BE2C (cell line): ENCODE measurements around the gene KCNJ6.

Source experiments
- DNase-seq: peaks from one replicate; pipeline ENCODE4 v3.0.0-alpha.2; 2020
- H3K27me3 ChIP-seq: fragments of 250-450 bp; sonication (Bioruptor Pico); 2 replicates; pipeline ENCODE4 v1.5.1; 2020; ENCODE audit warnings: mild to moderate bottlenecking
- H3K36me3 ChIP-seq: fragments of 250-450 bp; sonication (Bioruptor Pico); 2 replicates; pipeline ENCODE4 v1.5.1; 2020; ENCODE audit warnings: mild to moderate bottlenecking
- H3K4me1 ChIP-seq: fragments of 250-450 bp; sonication (Bioruptor Pico); 2 replicates; pipeline ENCODE4 v1.5.1; 2020
- H3K4me3 ChIP-seq: 2 replicates; pipeline ENCODE4 v1.5.1; 2011; ENCODE audit warnings: low read depth, low read length
- H3K9me3 ChIP-seq: fragments of 250-450 bp; sonication (Bioruptor Pico); 2 replicates; pipeline ENCODE4 v1.5.1; 2020
- TF ChIP-seq, protein P1 (sequence below): IDR thresholded peaks from 2 replicates; pipeline ENCODE4 v1.5.1; 2012; ENCODE audit warnings: mild to moderate bottlenecking, low read depth, low read length

KCNJ6 gene

GRCh38 chr21:37606549-37606948 lies 309.7 kb downstream of the KCNJ6 start:
- H3K9me3 ChIP-seq, result no peaks in the 10 kb centered on the region
- H3K36me3 ChIP-seq, result no peaks in the 10 kb centered on the region
- H3K27me3 ChIP-seq, result peaks cover 11% of the 10 kb centered on the region
- H3K4me3 ChIP-seq, result no peak overlapping the region
- no peak for DNase-seq
- no peaks in the 10 kb centered on the region for H3K4me1 ChIP-seq
- TF ChIP-seq, protein P1, sequence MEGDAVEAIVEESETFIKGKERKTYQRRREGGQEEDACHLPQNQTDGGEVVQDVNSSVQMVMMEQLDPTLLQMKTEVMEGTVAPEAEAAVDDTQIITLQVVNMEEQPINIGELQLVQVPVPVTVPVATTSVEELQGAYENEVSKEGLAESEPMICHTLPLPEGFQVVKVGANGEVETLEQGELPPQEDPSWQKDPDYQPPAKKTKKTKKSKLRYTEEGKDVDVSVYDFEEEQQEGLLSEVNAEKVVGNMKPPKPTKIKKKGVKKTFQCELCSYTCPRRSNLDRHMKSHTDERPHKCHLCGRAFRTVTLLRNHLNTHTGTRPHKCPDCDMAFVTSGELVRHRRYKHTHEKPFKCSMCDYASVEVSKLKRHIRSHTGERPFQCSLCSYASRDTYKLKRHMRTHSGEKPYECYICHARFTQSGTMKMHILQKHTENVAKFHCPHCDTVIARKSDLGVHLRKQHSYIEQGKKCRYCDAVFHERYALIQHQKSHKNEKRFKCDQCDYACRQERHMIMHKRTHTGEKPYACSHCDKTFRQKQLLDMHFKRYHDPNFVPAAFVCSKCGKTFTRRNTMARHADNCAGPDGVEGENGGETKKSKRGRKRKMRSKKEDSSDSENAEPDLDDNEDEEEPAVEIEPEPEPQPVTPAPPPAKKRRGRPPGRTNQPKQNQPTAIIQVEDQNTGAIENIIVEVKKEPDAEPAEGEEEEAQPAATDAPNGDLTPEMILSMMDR, result no peak

DNA sequence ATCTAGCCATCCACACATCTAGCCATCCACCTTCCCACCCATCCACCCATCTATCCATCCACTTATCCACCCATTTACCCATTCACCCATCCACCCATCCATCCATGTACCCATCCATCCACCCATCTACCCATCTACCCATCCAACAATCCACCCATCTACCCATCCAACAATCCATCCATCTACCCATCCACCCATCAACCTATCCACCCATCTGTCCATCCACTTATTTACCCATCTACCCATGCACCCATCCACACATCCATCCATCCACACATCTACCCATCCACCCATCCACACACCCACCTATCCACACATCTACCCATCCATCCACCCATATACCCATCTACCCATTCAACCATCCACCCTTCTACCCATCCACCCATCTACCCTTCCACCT lies 311.3 kb downstream of the KCNJ6 start:
- no peak for DNase-seq
- no peaks in the 10 kb centered on the region for H3K4me1 ChIP-seq
- peaks cover 8% of the 10 kb centered on the region for H3K27me3 ChIP-seq
- no peaks in the 10 kb centered on the region for H3K36me3 ChIP-seq
- TF ChIP-seq, protein P1, result no peak
- H3K9me3 ChIP-seq, result no peaks in the 10 kb centered on the region
- H3K4me3 ChIP-seq, result no peak overlapping the region

GRCh38 chr21:37603129-37603528 lies 313.1 kb downstream of the KCNJ6 start:
- Histone ChIP-seq H3K27me3 (peaks cover 13% of the 10 kb centered on the region), H3K36me3 (no peaks in the 10 kb centered on the region), H3K9me3 (no peaks in the 10 kb centered on the region), H3K4me1 (no peaks in the 10 kb centered on the region), H3K4me3 (no peak overlapping the region)
- TF ChIP-seq, protein P1, result no peak
- no peak for DNase-seq

DNA sequence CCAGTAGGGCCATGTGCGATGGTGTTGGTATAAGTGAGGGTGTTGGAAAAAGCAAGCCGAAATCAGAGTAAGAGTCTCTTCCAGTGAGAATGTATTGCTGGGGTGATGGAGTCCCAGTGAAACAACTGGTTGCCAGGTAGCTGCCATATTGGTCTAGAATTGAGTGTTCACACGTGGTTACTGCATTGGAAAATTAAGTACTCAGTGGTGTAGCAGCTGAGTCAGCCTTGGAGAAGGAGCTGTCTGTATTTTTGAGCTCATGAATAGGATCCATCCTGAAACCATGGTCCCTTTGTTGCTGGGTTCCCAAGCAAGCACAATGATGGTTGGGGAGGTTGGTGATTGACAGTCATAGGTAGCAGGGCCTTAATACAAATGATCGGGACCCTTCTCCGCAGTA lies 314.3 kb downstream of the KCNJ6 start:
- TF ChIP-seq, protein P1, result no peak
- peaks cover 12% of the 10 kb centered on the region for H3K27me3 ChIP-seq
- no peaks in the 10 kb centered on the region for H3K36me3 ChIP-seq
- DNase-seq, result no peak
- no peak overlapping the region for H3K4me3 ChIP-seq
- H3K9me3 ChIP-seq, result no peaks in the 10 kb centered on the region
- no peaks in the 10 kb centered on the region for H3K4me1 ChIP-seq

DNA sequence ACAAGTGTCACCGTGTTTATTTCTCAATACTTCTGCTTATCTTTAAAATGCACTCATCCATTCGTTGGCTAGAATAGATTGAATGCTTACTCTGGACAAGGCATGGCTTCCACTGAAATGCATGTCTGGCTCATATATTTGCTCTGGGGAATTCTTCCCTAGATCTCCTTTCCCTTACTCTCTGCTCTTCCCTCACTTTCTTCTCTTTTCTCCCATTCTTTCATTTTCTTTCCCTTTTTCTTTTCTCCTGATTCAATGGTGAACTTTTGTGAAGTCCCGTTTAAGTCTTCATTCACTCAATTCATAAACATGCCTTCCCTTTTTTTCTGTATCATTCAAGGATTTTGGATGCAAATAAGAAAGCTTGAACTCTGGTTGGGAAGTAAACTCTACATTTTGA lies 315.2 kb downstream of the KCNJ6 start:
- Histone ChIP-seq H3K36me3 (no peaks in the 10 kb centered on the region), H3K9me3 (no peaks in the 10 kb centered on the region), H3K4me3 (no peak overlapping the region), H3K4me1 (no peaks in the 10 kb centered on the region), H3K27me3 (peaks cover 10% of the 10 kb centered on the region)
- TF ChIP-seq, protein P1, result no peak
- DNase-seq, result no peak

DNA sequence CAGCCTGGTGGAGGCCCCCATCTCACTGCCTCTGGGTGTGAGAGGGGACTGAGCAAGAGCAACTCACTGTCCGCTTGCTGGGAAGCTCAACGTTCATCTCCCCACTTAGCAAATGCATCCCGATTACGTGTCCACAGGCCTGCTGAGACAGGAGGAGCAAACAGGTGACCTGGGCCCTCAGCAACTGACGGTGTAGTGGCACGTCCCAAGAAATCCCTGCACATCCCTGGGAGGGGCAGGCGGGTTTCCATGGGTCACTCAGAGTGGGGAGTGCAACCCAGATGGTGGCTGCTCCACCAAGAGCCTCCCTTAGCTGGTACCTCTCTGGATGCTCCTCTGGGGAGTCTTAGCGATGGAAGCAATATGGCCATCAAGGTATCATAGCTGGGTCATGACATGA lies 320.3 kb downstream of the KCNJ6 start:
- Histone ChIP-seq H3K4me1 (no peaks in the 10 kb centered on the region), H3K4me3 (no peak overlapping the region), H3K27me3 (peaks cover 10% of the 10 kb centered on the region), H3K9me3 (no peaks in the 10 kb centered on the region), H3K36me3 (no peaks in the 10 kb centered on the region)
- DNase-seq, result no peak
- TF ChIP-seq, protein P1, result no peak
